Mesothelial cell of epicardium (in vitro differentiated cells): Measurements from ENCODE around the gene HSPA12A. TPM values are rescaled to one million over a fixed set of nuclear protein-coding genes. Genes with fewer than 3 reads are reported as not detected.

ENCODE experiments used
- DNase-seq, 2 experiments: peaks; one replicate each; pipeline ENCODE4 v3.0.0; 2021; ENCODE audit warnings: low spot score in 2 of 2; ENCODE audit not compliant: unreplicated experiment in 2 of 2
- H3K27ac Mint-ChIP-seq: 2 replicates; pipeline ENCODE4 v1.8.0; 2021; ENCODE audit warnings: mixed read lengths
- H3K27me3 Mint-ChIP-seq: 2 replicates; pipeline ENCODE4 v1.8.0; 2021; ENCODE audit warnings: low read depth, mixed read lengths
- H3K36me3 Mint-ChIP-seq: 2 replicates; pipeline ENCODE4 v1.8.0; 2021; ENCODE audit warnings: mixed read lengths
- H3K4me1 Mint-ChIP-seq: 2 replicates; pipeline ENCODE4 v1.8.0; 2021; ENCODE audit warnings: mixed read lengths
- H3K4me3 Mint-ChIP-seq: 2 replicates; pipeline ENCODE4 v1.8.0; 2021; ENCODE audit warnings: mild to moderate bottlenecking, moderate library complexity, mixed read lengths
- H3K9me3 Mint-ChIP-seq: 2 replicates; pipeline ENCODE4 v1.8.0; 2021; ENCODE audit warnings: mixed read lengths
- total RNA-seq: library from RNA; stranded (reverse); gene quantifications from 3 replicates; pipeline ENCODE4 v1.2.1, GENCODE V29; 2021
- TF ChIP-seq, protein P1 (sequence below): fragments of 200-600 bp; sonication (generic); IDR thresholded peaks from one replicate; pipeline ENCODE4 v1.5.0; 2021; ENCODE audit warnings: antibody characterized with exemption; ENCODE audit not compliant: unreplicated experiment

HSPA12A gene
- total RNA-seq, 1 donor from 2014 or later = 11.8 TPM

DNA sequence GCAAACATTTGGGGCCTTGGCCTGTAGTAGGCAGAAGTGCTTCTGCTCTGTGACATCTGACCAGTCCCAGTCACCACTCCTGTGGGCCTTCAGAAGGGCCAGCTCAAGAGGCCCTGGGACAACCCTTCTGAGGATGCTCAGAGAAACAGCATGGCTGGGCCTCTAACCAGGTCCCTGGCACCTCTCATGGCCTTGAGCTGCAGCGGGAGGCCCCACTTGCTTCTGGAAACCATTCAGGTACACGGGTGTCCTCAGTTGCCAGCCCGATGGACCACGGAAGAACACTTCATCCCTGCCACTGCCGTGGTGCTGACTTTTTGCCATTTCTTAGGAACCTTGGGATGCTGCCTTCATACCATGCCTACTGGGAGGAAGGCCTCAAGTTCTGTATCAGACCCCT, 57.6 kb downstream of the HSPA12A start:
- Mint-ChIP-seq H3K36me3 (peaks cover 2% of the 10 kb centered on the region), H3K27me3 (peaks cover 1% of the 10 kb centered on the region), H3K4me1 (peaks cover 16% of the 10 kb centered on the region), H3K27ac (no peak overlapping the region), H3K4me3 (no peak overlapping the region), H3K9me3 (no peaks in the 10 kb centered on the region)
- TF ChIP-seq, protein P1, sequence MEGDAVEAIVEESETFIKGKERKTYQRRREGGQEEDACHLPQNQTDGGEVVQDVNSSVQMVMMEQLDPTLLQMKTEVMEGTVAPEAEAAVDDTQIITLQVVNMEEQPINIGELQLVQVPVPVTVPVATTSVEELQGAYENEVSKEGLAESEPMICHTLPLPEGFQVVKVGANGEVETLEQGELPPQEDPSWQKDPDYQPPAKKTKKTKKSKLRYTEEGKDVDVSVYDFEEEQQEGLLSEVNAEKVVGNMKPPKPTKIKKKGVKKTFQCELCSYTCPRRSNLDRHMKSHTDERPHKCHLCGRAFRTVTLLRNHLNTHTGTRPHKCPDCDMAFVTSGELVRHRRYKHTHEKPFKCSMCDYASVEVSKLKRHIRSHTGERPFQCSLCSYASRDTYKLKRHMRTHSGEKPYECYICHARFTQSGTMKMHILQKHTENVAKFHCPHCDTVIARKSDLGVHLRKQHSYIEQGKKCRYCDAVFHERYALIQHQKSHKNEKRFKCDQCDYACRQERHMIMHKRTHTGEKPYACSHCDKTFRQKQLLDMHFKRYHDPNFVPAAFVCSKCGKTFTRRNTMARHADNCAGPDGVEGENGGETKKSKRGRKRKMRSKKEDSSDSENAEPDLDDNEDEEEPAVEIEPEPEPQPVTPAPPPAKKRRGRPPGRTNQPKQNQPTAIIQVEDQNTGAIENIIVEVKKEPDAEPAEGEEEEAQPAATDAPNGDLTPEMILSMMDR = no peak
- no peak for DNase-seq

DNA sequence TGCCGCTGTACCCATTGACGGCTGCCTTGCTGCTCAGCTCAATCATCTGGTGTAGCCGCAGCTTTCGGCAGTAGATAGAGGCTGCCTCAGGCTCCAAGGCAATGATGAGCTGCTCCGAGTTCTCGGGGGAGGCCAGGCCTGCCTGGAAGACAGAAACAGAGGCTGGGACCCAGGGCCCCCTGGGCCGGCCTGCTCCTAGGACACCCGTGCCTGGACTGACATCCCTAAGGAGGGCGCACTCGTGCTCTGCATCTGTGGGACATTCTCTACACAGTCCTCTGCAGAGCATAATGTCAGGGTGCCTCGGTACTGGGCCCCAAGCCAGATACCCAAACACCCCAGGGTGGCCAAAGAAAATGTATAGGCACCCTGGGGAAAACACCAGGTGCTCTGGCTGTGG, 58.5 kb downstream of the HSPA12A start:
- H3K4me1 Mint-ChIP-seq = peaks cover 15% of the 10 kb centered on the region
- DNase-seq = no peak
- H3K27me3 Mint-ChIP-seq = peaks cover 1% of the 10 kb centered on the region
- TF ChIP-seq, protein P1 = no peak
- H3K9me3 Mint-ChIP-seq = no peaks in the 10 kb centered on the region
- H3K36me3 Mint-ChIP-seq = peaks cover 2% of the 10 kb centered on the region
- no peak overlapping the region for H3K4me3 Mint-ChIP-seq
- no peak overlapping the region for H3K27ac Mint-ChIP-seq

DNA sequence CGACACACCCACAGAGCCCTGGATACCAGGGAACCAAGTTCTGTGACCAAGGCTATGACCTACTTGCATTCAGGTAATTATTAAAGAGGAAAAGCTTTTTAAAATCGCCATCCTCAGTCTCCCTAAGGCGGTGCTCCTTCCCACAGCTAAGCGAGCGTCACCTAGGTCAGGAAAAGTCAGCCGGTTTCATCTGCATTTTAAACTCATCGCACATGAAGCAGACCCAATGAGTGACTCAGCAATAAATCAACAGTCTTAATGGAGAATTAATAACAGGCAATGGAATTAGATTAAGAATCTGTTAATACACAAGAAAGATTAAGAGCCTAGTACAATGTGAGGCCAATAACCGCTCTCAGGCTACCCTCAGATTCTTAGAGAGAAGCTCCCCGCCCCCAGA, 59.2 kb downstream of the HSPA12A start:
- DNase-seq = no peak
- Mint-ChIP-seq H3K4me1 (peaks cover 9% of the 10 kb centered on the region), H3K9me3 (no peaks in the 10 kb centered on the region), H3K36me3 (peaks cover 2% of the 10 kb centered on the region), H3K4me3 (no peak overlapping the region), H3K27ac (no peak overlapping the region), H3K27me3 (peaks cover 1% of the 10 kb centered on the region)
- TF ChIP-seq, protein P1 = no peak

DNA sequence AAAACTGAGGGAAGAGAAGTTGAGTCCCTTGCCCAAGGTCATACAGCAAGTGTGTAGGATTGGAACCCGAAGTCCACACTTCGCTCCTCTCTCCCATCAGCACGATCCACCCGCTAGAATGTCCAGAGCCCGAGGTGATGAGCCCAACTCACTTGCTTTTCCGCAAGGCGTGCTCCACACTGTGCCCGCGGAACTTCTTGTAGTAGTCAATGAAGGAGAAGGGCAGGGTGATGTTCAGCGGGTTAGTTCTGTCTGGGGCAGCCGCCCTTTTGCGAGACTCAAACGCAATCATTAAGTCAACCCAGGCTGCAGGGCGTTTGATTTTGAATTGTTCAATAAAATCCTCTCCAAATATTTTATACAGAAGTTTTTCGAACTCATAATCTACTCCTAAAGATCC, 63.0 kb downstream of the HSPA12A start:
- peaks cover 8% of the 10 kb centered on the region for H3K27me3 Mint-ChIP-seq
- peaks cover 2% of the 10 kb centered on the region for H3K36me3 Mint-ChIP-seq
- DNase-seq = no peak
- no peak overlapping the region for H3K4me3 Mint-ChIP-seq
- TF ChIP-seq, protein P1 = no peak
- H3K4me1 Mint-ChIP-seq = peaks cover 1% of the 10 kb centered on the region
- H3K27ac Mint-ChIP-seq = no peak overlapping the region
- no peaks in the 10 kb centered on the region for H3K9me3 Mint-ChIP-seq

DNA sequence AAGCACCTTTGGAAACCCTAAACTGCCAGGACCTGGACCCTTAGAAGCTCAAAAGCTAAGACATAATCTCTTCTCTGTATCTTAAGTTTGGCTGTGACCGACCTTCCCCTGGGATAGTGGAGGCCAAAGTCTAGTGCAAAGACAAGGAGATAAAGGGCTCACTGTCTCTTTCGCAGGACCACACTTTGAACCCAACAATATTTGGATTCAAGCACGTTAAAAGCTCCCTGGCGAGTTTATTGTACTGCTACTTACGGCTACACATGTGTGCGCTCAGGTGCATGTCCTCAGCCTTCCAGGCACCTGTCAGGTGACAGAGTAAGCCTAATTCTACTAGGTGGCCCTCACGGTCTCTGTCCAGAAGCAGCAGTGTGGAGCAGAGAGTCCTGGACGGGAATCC, 65.7 kb downstream of the HSPA12A start:
- TF ChIP-seq, protein P1 = no peak
- Mint-ChIP-seq H3K4me1 (peaks cover 3% of the 10 kb centered on the region), H3K27me3 (peaks cover 12% of the 10 kb centered on the region), H3K27ac (no peak overlapping the region), H3K9me3 (no peaks in the 10 kb centered on the region), H3K36me3 (peaks cover 2% of the 10 kb centered on the region), H3K4me3 (no peak overlapping the region)
- DNase-seq = no peak

DNA sequence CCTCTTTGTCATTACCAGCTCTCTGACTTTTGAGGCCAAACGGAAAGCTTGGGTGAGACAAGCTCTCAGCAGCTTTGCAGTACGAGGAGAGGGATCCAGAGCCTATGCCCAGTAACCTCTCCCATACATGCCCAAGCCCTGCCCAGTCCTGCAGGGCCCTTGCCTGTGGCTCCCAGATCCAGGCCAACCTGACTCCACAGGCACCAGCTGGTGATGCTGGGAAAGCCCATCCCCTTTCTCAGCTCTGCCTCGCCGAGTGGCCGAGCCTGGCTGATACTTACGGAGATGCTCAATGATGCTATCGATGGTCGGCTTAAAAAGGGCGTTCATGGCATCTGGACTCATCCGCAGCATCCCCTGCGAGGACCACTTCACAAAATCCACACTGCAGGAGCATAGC, 66.2 kb downstream of the HSPA12A start:
- H3K4me1 Mint-ChIP-seq = peaks cover 8% of the 10 kb centered on the region
- peaks cover 2% of the 10 kb centered on the region for H3K36me3 Mint-ChIP-seq
- no peaks in the 10 kb centered on the region for H3K9me3 Mint-ChIP-seq
- no peak overlapping the region for H3K4me3 Mint-ChIP-seq
- H3K27ac Mint-ChIP-seq = no peak overlapping the region
- no peak for DNase-seq
- peaks cover 12% of the 10 kb centered on the region for H3K27me3 Mint-ChIP-seq
- TF ChIP-seq, protein P1 = no peak
